Measurements from ENCODE around the gene TICAM2.

The TICAM2 gene

DNA sequence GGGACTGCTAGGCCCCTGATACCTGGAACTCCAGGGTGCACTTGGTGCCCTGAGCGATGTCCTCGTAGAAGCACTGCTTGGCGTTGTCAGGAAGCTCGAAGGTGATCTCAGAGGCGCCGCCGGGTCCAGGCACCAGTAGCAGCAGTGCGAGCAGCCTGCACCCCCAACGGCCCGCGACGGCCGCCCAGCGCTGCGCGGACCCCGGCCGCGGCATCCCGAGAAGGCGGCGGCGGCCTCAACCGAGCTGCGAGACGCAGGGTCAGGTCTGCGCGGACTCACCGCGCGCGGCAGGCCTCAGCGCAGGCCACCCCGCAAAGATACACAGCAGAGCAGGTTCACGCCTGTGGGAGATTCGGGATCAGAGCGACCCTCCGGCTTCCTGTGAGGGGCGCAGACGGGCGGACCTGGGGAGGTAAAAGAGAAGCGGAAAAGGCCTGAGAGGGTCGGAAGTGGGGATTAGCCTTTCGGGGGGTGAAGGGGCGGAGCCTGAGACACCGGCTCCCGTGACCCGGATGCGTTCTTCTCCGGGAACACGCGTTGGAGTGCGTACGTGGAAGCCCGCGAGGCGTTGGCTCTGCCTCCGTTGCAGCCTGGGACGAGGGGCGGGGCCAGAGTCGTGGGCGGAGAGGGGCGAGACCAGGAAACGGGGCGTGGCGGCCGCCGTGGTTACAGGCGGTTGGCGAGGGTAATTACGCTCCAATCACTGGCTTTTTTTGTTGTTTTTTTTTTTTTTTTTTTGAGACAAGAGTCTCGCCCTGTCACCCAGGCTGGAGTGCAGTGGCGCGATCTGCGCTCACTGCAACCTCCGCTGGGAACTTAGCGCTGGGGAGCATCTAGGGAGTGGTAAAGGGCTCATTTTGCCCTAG lies 23.5 kb upstream of the TICAM2 start, which contains the start of gene TMED7 (continued):
- no peak for TF ChIP-seq ZNF48 (tag by site-specific recombination; IDR thresholded peaks at IDR 0.05)
- no peak for TF ChIP-seq ZNF174 (tag by site-specific recombination; IDR thresholded peaks at IDR 0.05)
- TF ChIP-seq ZNF623 (tag by site-specific recombination; IDR thresholded peaks at IDR 0.05), result no peak
- peak; percentile 95 for TF ChIP-seq KLF9 (tag by site-specific recombination; IDR thresholded peaks at IDR 0.05; ENCODE audit: low read depth)
- TF ChIP-seq ZNF571 (tag by site-specific recombination; IDR thresholded peaks at IDR 0.05), result no peak
- no peak for TF ChIP-seq OVOL3 (tag by site-specific recombination; IDR thresholded peaks at IDR 0.05)
- TF ChIP-seq ZNF292 (tag by site-specific recombination; IDR thresholded peaks at IDR 0.05; ENCODE audit: borderline replicate concordance, low read depth), result no peak
- TF ChIP-seq FEZF1 (tag by site-specific recombination; IDR thresholded peaks at IDR 0.05), result no peak
- TF ChIP-seq ZNF184 (tag by site-specific recombination; IDR thresholded peaks at IDR 0.05), result no peak; the same call in 1 of the 2 replicates
- no peak for TF ChIP-seq GLI4 (tag by site-specific recombination; IDR thresholded peaks at IDR 0.05)
- no peak for TF ChIP-seq ZNF830 (tag by site-specific recombination; IDR thresholded peaks at IDR 0.05; ENCODE audit: low read depth)
- peak; percentile 81 for TF ChIP-seq ZNF398 (tag by site-specific recombination; IDR thresholded peaks at IDR 0.05)
- no peak for TF ChIP-seq ZNF302 (tag by site-specific recombination; IDR thresholded peaks at IDR 0.05; ENCODE audit: low read depth)
- TF ChIP-seq OSR2 (tag by site-specific recombination; IDR thresholded peaks at IDR 0.05), result no peak; the same call in 1 of the 2 replicates
- TF ChIP-seq ZNF701 (tag by site-specific recombination; IDR thresholded peaks at IDR 0.05), result no peak
- peak; percentile 97 for TF ChIP-seq ZNF518A (tag by site-specific recombination; conservative IDR thresholded peaks at IDR 0.05; ENCODE audit: low read depth)
- TF ChIP-seq ZNF16 (tag by site-specific recombination; IDR thresholded peaks at IDR 0.05; ENCODE audit: low read depth), result no peak
- TF ChIP-seq, protein P1, sequence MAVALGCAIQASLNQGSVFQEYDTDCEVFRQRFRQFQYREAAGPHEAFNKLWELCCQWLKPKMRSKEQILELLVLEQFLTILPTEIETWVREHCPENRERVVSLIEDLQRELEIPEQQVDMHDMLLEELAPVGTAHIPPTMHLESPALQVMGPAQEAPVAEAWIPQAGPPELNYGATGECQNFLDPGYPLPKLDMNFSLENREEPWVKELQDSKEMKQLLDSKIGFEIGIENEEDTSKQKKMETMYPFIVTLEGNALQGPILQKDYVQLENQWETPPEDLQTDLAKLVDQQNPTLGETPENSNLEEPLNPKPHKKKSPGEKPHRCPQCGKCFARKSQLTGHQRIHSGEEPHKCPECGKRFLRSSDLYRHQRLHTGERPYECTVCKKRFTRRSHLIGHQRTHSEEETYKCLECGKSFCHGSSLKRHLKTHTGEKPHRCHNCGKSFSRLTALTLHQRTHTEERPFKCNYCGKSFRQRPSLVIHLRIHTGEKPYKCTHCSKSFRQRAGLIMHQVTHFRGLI (tag by site-specific recombination; IDR thresholded peaks at IDR 0.05), result no peak
- no peak; the same call in 1 of the 2 replicates for TF ChIP-seq ZBTB7A (tag by site-specific recombination; IDR thresholded peaks at IDR 0.05; ENCODE audit: low read depth)
- no peak for TF ChIP-seq ZNF121 (tag by site-specific recombination; IDR thresholded peaks at IDR 0.05)
- TF ChIP-seq, protein P2, sequence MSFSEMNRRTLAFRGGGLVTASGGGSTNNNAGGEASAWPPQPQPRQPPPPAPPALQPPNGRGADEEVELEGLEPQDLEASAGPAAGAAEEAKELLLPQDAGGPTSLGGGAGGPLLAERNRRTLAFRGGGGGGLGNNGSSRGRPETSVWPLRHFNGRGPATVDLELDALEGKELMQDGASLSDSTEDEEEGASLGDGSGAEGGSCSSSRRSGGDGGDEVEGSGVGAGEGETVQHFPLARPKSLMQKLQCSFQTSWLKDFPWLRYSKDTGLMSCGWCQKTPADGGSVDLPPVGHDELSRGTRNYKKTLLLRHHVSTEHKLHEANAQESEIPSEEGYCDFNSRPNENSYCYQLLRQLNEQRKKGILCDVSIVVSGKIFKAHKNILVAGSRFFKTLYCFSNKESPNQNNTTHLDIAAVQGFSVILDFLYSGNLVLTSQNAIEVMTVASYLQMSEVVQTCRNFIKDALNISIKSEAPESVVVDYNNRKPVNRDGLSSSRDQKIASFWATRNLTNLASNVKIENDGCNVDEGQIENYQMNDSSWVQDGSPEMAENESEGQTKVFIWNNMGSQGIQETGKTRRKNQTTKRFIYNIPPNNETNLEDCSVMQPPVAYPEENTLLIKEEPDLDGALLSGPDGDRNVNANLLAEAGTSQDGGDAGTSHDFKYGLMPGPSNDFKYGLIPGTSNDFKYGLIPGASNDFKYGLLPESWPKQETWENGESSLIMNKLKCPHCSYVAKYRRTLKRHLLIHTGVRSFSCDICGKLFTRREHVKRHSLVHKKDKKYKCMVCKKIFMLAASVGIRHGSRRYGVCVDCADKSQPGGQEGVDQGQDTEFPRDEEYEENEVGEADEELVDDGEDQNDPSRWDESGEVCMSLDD (tag by site-specific recombination; IDR thresholded peaks at IDR 0.05), result peak; percentile 86
- no peak for TF ChIP-seq ZNF146 (tag by site-specific recombination; IDR thresholded peaks at IDR 0.05)
- TF ChIP-seq ZNF776 (tag by site-specific recombination; IDR thresholded peaks at IDR 0.05; ENCODE audit: borderline replicate concordance), result no peak
- no peak for TF ChIP-seq ZFP3 (tag by site-specific recombination; IDR thresholded peaks at IDR 0.05; ENCODE audit: low read depth)
- TF ChIP-seq, protein P3, sequence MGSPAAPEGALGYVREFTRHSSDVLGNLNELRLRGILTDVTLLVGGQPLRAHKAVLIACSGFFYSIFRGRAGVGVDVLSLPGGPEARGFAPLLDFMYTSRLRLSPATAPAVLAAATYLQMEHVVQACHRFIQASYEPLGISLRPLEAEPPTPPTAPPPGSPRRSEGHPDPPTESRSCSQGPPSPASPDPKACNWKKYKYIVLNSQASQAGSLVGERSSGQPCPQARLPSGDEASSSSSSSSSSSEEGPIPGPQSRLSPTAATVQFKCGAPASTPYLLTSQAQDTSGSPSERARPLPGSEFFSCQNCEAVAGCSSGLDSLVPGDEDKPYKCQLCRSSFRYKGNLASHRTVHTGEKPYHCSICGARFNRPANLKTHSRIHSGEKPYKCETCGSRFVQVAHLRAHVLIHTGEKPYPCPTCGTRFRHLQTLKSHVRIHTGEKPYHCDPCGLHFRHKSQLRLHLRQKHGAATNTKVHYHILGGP (tag by site-specific recombination; IDR thresholded peaks at IDR 0.05), result no peak
- no peak; the same call in 1 of the 2 replicates for TF ChIP-seq ZNF341 (tag by site-specific recombination; IDR thresholded peaks at IDR 0.05; ENCODE audit: low read depth)
- TF ChIP-seq ZBTB21 (tag by site-specific recombination; IDR thresholded peaks at IDR 0.05), result peak; percentile 28
- no peak for TF ChIP-seq RBAK (tag by site-specific recombination; IDR thresholded peaks at IDR 0.05)

All from HEK293 (cell line).